GM19467 (cell line): ENCODE results near the gene ZCCHC14.
"Not testable (repeated sequence)": the region's sequence is repeated elsewhere in the genome, so short reads cannot be mapped to it uniquely, and the experiment has no call there.

Experiments used
- ATAC-seq: cut with Tn5 transposase; IDR thresholded peaks from one replicate; pipeline ENCODE4 v1.9.1; 2021; ENCODE audit warnings: mild to moderate bottlenecking, moderate library complexity; ENCODE audit not compliant: unreplicated experiment

The ZCCHC14 gene

GRCh38 chr16:87525352-87525751, 32.5 kb upstream of the ZCCHC14 start:
- ATAC-seq, result no peak

- ATAC-seq, result no peak
Observed at GRCh38 chr16:87524407-87524806, 31.6 kb upstream of the ZCCHC14 start.

GRCh38 chr16:87523605-87524004, 30.8 kb upstream of the ZCCHC14 start:
- not testable (repeated sequence) for ATAC-seq

GRCh38 chr16:87521764-87522163, 28.9 kb upstream of the ZCCHC14 start:
- ATAC-seq, result not testable (repeated sequence)

GRCh38 chr16:87519170-87519569, 26.3 kb upstream of the ZCCHC14 start:
- ATAC-seq, result not testable (repeated sequence)

GRCh38 chr16:87518430-87519051, 25.7 kb upstream of the ZCCHC14 start:
- not testable (repeated sequence) for ATAC-seq

GRCh38 chr16:87517610-87518429, 25.0 kb upstream of the ZCCHC14 start:
- ATAC-seq, result not testable (repeated sequence)

- ATAC-seq, result no peak
Observed at GRCh38 chr16:87516361-87516760, 23.5 kb upstream of the ZCCHC14 start.

- ATAC-seq, result no peak
Observed at GRCh38 chr16:87515475-87516330, 22.9 kb upstream of the ZCCHC14 start.

GRCh38 chr16:87509778-87510177, 17.0 kb upstream of the ZCCHC14 start:
- not testable (repeated sequence) for ATAC-seq

GRCh38 chr16:87507351-87508069, 14.7 kb upstream of the ZCCHC14 start:
- ATAC-seq, result no peak

GRCh38 chr16:87506423-87507350, 13.9 kb upstream of the ZCCHC14 start:
- no peak for ATAC-seq

- no peak for ATAC-seq
Observed at GRCh38 chr16:87505834-87506233, 13.0 kb upstream of the ZCCHC14 start.

GRCh38 chr16:87503232-87503937, 10.6 kb upstream of the ZCCHC14 start:
- not testable (repeated sequence) for ATAC-seq

- no peak for ATAC-seq
Observed at GRCh38 chr16:87502308-87502969, 9.6 kb upstream of the ZCCHC14 start.

- no peak for ATAC-seq
Observed at GRCh38 chr16:87501117-87501516, 8.3 kb upstream of the ZCCHC14 start.

- no peak for ATAC-seq
Observed at GRCh38 chr16:87499189-87499486, 6.3 kb upstream of the ZCCHC14 start.

- ATAC-seq, result no peak
Observed at GRCh38 chr16:87498324-87499188, 5.7 kb upstream of the ZCCHC14 start.
